GM13977 (cell line): Measurements from ENCODE around the gene SH3TC1.

ENCODE experiments used
- DNase-seq: peaks from one replicate; pipeline ENCODE4 v3.0.0; 2012; ENCODE audit warnings: low spot score
- CTCF ChIP-seq: IDR thresholded peaks from 2 replicates; pipeline ENCODE4 v1.5.1; 2012; ENCODE audit warnings: mild to moderate bottlenecking, control low read depth; ENCODE audit not compliant: insufficient read depth; ENCODE audit errors: extremely low read depth, missing control alignments
- in situ Hi-C: fragments of 300-500 bp; cut with MboI; formaldehyde crosslinking; loops from one replicate; pipeline ENCODE4 v1.12.0; 2022; ENCODE audit warnings: low sequenced_read_pairs, low pct_unique_long_range_greater_than_20kb, mixed read lengths, inconsistent platforms; ENCODE audit not compliant: unreplicated experiment

SH3TC1 gene

DNA sequence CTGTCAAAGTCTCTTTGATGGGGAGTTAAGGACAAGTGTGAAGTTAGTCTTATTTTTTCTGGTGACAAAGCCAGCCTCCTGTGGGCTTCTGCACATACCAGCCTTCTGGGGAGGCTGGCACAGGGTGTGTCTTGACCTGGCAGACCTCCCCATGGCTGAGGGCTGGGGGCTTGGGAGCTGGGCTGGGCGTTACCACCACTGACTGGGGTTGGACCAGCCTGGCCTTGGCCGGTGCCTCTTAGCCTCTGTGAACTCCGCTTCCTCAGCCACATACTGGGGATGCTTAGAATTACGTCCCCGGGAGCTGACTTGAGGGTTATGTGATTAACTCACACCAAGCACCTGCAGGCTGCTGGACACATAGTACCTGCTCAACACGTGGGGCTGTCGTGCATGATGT, 14.0 kb downstream of the SH3TC1 start:
- no peak for TF ChIP-seq CTCF
- DNase-seq, result no peak
- in situ Hi-C loops, result no loop called here

GRCh38 chr4:8214136-8214535, 15.0 kb downstream of the SH3TC1 start:
- in situ Hi-C loops, result no loop called here
- no peak for TF ChIP-seq CTCF
- no peak for DNase-seq

DNA sequence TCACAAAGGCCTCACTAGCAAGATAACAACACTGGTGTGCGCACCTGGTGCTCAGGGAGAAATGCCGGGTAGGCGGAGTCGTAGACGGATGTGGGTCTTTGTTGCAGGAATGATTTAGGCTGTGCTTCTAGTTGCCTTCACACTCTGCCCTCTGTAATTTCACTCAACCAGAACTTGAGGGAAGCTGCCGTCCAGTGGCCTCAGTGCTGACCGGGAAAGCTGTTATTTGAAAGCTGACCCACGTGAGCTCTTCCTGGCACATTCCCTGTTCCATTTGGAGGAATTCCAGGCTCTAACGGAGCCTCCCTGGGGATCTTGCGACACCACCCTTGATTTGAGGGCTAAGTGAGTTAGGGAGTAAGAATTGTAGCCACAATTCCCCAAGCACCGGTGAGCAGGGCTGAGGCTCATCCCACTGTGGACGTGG, 15.9 kb downstream of the SH3TC1 start:
- TF ChIP-seq CTCF, result no peak
- DNase-seq, result no peak
- in situ Hi-C loops, result no loop called here

DNA sequence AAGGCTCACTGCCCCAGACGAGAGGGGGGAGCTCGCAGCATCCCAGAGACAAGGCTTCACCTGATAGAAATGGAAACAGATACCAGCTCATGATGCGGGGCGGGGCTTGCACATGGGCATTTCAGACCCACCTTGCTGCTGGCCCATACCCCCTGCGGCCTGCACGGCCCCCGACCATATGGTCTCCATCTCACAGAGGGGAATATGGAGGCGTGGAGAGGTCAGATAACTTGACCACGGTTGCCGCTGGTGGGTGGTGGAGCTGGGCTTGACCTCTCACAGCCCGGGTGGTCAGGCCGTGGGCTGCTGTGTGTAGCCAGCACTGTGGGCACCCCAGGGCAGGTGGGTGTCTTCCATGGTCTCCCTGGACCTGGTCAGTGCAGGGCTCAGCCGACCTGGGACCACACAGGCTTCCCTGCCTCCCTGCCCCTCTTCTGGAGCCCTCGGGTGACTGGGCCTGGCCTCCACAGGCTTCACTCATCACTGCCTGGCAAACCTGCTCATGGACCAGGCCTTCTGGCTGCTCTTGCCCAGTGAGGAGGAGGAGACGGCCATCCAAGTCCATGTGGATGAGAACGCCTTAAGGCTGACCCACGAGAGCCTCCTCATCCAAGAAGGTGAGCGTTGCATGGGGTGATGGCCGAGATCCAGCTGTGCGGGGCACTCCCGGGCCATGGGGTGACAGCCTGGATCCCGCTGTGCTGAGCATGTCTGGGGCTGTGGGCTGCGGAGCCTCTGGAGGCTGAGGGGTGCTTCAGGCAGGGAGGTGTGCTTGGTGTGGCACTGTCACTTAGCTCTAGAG, 16.8 kb downstream of the SH3TC1 start:
- no peak for DNase-seq
- no peak for TF ChIP-seq CTCF
- in situ Hi-C loops, result no loop called here

DNA sequence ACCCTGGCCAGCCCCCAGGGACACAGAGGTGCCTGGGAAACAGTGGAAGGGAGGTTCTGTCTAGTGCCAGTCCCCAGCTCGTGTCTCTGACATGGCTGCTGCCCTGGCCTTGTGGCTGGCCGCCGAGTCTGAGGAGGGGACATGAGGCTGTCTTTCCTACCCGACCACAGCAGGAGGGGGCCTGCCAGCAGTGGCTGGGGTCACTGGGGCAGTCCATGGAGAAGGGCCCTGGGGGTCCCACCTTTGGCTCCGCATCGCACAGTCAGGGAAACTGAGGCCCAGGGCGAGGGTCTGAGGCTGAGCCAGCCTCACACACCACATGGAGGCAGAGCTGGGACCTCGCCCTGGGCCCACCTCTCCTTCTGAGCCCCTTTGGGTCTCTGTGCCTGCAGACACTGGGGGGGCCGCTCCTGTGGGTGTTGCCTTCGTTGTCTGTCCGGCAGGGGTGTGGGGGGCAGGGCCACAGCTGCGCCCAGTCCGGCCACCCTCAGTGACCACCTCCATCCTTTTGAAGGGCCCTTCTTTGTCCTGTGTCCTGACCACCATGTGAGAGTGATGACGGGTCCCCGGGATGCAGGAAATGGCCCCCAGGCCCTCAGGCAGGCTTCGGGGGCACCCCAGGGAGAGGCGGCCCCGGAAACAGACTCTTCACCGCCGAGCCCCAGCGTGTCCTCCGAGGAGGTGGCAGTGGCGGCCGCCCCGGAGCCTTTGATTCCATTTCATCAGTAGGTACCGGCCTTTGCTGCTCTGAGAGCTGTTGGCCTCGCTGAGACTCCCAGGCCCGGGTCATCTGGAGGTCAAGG, 17.6 kb downstream of the SH3TC1 start:
- in situ Hi-C loops, result no loop called here
- no peak for DNase-seq
- TF ChIP-seq CTCF, result no peak

DNA sequence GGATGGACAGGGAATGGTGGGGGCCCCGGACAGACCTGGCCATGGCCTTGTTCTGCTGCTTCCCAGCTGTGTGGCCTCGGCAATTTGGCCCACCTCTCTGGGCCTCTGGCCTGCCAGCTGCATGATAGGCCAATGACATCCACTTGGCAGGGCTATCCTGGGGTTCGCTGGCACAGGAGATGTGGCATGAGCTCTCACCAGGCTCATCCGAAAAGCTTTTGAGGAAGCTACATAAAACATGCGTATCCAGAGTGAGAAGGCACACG, 18.1 kb downstream of the SH3TC1 start:
- TF ChIP-seq CTCF, result no peak
- in situ Hi-C loops, result no loop called here
- DNase-seq, result no peak
